ENCODE results near the gene FRRS1L. TPM values are rescaled to one million over a fixed set of nuclear protein-coding genes. Genes with fewer than 3 reads are reported as not detected.
A peak's percentile ranks its signal among the peaks of the same experiment; 100 is the strongest.
"Not testable (repeated sequence)": the region's sequence is repeated elsewhere in the genome, so short reads cannot be mapped to it uniquely, and the experiment has no call there.

Gene FRRS1L
- total RNA-seq, 2 donors from 2014 or later, result 0.52 to 0.81 TPM

DNA sequence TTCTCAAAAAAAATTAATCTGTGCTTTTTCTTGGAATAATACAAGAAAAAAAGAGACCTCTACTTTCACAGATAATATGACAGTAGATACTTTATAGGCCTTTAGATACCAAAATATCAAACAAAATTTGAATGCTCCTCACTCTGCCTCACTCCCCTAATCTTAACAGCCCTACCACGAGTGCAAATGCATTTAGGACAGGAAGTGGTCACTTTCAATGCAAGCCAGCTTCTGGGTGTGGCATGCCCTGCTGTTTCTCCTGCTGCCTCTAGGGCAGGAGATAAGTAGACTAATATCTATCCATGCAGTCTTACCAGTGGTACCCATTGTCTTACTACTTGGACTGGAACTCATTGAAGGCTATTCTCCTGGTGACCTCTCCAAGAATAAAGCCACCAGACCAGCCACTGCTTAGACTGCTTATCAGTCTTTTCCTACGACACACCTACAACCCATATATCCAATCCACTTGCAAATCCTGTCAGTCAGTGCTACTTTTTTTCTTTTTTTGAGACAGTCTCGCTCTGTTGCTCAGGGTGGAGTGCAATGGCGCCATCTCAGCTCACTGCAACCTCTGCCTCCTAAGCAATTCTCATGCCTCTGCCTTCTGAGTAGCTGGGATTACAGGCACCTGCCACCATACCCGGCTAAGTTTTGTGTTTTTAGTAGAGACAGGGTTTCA lies 23.0 kb downstream of the FRRS1L start:
- peak; percentile 80 for ATAC-seq

DNA sequence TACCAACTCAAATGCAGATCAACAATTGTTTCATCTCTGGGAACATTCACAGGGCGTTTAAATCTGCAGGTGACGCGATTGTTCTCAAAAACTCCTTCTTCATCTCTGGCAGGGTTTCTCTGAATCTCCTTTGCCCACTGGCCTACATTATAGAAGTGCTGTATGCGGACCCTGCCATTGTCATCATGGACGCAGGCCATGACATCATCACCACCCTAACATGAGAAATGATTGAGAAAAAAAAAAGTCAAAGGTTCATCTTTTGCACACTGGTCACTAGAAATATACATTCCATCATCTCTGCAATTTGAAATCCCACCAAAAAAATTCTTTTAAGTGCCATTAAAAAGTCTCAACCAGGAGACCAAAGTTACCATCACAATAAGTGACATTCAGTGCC lies 25.7 kb downstream of the FRRS1L start:
- no peak for DNase-seq
- intact Hi-C loops (cut with DNase I, micrococcal nuclease), result no loop called here
- no peak for ATAC-seq

More for the DNA sequence above, 23.0 kb downstream of the FRRS1L start:
- no peak for DNase-seq
- intact Hi-C loops (cut with DNase I, micrococcal nuclease), result no loop called here

DNA sequence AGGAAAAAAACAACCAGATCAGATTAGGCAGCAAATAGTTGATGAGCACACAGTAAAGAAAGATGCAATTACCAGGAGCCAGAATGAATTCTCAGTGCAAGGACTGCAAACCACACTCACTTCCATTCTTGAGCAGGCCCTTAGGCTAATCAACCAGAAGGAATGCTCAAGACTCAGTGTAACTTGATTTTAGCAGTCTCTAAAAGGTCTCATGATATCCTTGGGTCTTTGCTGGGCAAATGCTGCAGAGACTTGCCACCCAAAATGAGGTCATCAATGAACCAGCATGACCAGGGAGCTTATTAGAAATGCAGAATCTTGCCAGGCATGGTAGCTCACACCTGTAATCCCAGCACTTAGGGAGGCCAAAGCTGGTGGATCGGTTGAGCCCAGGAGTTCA lies 27.2 kb downstream of the FRRS1L start:
- intact Hi-C loops (cut with DNase I, micrococcal nuclease), result no loop called here
- no peak for ATAC-seq
- DNase-seq, result no peak

DNA sequence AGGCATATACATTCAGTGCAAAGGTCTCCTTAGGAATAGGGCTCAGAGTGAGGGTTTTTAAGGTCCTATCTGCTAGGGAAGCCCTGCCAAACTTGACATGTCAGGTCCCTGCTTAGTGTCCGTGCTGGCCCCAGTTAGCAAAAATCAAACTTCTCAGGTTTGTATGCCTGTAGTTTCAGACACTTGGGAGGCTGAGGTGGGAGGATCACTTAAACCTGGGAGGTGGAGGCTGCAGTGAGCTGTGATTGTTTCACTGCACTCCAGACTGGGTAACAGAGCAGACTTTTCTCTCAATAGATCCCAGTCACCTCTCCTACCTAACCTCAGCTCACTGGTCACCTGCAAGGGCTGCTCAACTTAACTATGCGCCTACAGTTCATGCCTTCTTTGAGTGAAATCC lies 28.6 kb downstream of the FRRS1L start:
- no peak for DNase-seq
- no peak for ATAC-seq
- intact Hi-C loops (cut with DNase I, micrococcal nuclease), result no loop called here

DNA sequence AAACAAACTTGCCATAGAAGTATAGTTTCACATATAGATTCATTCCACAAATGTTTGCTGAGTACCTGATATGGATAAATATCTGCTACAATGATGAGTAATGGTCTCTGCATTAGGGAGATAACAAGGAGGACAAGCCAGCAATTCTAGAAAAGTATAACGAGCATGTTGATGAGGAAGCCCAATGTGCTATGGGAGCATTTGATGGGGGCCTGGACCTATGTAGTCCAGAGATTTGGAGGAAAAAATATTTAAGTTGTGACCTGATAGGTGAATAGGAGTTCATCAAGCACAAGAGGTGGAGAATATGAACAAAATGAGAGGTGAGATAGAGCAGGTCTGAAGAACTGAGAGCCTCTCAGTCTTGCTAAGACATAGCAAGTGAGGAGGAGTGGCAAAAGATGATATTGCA lies 32.9 kb downstream of the FRRS1L start:
- DNase-seq (no peak), ATAC-seq (no peak)
- intact Hi-C loops (cut with DNase I, micrococcal nuclease), result no loop called here

DNA sequence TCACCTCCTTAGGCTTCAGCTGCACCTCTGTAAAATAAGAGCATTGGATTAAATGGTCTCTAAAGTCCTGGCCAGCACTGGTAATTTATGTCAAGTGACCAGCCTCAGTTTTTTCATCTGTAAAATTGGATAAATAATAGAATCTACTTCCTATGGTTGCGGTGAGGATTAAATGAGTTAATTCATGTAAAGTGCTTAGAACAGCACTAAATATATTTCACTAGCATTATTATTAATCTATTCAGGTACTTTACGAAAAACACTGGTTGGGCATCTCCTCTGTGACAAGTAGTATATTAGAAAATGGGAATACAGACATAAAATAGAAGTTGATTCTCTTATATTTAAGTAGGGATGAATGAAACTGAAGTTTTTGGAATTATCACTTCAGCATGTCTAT lies 33.5 kb downstream of the FRRS1L start:
- DNase-seq, result no peak
- no peak for ATAC-seq
- intact Hi-C loops (cut with DNase I, micrococcal nuclease), result no loop called here

DNA sequence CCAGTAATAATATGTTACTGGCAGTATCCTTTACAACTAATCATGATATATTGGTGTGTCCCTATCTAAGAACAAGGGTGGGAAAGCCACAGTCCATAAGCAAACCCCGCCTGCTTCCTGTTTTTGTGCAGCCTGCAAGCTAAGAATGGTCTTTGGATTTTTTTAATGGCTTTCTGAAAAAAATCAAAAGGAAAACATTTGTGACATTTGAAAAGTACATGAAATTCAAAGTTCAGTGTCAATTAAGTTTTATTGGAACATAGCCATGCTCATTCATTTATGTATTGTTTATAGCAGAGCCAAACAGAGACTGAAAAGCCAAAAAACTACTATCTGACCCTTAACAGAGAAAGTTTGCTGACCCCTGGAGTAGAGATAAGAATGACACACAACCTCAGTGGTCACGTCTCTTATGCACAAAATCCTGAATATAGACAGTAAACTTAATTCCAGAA lies 34.5 kb downstream of the FRRS1L start:
- DNase-seq (no peak), ATAC-seq (peak; percentile 59)
- intact Hi-C loops (cut with DNase I, micrococcal nuclease), result no loop called here

DNA sequence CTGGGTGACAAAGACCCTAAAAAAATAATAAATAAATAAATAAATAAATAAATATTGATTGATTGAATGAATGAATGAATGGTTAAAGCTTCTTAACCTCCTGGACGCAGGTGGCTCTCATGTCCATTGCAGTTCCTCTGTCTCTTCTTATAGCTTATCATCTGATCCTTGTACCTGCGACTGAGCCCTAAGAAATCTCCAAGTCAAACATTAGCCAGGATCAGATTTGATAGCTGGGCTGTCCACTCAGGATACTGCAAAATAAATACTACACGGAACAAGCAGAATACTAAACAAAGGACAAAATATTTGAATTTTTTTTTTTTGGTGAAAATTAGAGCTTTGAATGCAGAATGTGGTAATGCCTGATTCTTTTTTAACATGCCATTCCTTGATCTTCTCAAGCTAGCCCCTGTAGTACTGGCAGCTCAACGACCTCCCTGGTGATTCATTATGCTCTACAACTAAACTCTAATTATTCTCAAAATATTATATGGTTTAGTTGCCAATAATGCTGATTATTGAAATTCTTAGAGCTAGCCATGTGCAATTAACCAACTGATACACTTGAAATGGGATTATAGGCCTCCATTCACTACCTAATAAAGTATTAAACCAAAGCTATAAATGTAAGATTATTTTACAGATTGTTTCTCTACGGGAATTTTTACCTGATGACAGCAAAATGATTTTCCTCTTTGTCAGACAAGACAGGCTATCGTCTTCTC lies 37.4 kb downstream of the FRRS1L start:
- peak; percentile 90 for ATAC-seq
- no peak for DNase-seq
- intact Hi-C loops (cut with DNase I, micrococcal nuclease), result no loop called here

DNA sequence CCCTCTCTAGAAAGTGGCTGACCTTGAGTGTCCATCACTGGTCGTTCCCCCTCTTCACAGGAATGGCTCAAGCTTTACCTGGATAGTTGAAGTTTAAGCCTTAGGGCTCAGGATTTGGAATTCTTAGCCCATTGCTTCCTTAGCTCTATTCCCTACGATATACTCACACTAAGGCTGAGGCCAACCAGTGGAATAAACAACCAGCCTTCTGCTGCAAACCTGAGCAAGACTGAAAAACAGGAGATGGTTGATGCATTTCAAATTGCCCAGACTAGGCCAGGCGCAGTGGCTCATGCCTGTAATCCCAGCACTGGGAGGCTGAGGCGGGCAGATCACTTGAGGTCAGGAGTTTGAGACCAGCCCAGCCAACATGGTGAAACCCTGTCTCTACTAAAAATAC lies 40.4 kb downstream of the FRRS1L start:
- ATAC-seq; intact Hi-C loops (cut with DNase I, micrococcal nuclease); DNase-seq: not testable (repeated sequence)

DNA sequence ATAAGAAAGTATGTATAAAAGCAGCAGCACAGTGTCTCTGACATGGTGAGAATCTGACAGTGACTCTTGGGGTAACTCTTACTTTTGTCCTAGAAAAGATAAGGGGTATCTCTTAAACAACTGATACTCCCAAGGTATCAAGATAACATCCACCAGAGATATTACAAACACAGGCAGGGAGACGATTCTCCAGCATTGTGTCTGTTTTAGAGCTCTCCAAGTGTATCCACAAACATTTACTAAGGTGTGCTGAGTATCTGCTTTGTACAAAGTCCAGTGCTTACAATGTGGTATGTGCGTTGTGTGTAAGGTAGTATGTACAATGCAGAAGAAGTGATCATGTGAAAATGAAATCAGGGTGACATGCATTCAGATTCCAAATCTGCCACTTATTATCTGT lies 42.9 kb downstream of the FRRS1L start:
- intact Hi-C loops (cut with DNase I, micrococcal nuclease), result no loop called here
- DNase-seq (no peak), ATAC-seq (no peak)

DNA sequence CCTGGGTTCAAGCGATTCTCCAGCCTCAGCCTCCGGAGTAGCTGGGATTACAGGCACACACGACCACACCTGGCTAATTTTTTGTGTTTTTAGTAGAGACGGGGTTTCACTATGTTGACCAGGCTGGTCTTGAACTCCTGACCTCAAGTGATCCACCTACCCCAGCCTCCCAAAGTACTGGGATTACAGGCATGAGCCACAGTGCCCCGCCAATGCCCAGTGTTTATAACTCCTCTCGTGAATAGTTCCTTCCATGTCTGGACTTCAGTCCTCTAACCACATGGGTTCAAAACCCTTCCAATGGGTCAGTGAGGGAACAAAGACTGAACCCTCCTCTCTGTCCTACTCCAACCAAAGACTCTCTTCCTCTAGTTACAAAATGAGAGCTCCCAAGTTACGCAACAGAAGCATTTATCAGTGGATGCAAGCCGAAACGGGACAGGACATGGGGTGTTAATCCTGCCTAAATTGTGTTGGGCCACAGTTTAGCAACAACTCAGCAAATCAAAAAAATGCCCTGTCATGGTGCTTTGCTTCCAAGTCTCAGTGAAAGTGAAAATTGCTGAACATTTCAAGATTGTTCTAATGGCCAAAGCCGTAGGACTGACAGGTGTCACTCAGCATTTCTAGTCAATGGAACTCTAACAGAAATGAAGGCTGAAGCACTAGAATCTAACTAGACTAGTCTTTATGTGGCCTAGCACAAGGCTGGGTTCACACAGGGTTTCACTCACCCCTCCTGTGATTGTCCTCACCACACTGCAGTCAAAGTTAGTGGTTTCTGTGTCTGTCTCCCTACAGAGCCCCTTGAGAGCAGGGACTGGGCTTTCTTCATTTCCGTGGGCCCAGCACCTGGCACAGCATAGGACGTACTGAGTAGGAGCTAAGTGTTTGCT lies 44.1 kb downstream of the FRRS1L start:
- ATAC-seq (no peak), DNase-seq (no peak)
- intact Hi-C loops (cut with DNase I, micrococcal nuclease), result no loop called here

DNA sequence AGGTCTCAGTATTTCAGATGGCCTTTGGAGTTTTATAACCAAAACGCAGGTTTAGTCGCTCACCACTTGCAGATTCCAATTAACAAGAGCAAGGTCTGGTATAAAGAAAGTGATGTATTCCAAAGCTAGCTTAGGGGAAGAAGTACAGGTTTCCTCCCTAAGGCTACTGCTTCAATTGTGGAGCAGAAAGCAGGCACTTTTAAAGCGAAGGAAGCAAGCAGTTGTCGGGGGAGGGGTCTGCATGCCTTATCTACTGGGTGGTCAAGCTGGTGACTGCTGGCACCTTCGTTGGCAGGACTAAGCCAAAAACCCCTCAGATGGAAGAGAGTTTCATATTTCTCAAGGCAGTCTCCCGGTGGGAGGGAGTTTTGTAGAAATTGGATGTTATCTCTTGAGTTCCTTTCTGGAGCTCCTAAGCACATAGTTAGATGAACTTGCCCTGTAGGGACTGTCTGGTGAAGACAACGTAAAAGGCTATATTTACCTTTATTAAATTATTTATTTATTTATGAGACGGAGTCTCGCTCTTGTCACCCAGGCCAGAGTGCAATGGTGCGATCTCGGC lies 45.7 kb downstream of the FRRS1L start:
- intact Hi-C loops (cut with DNase I, micrococcal nuclease), result no loop called here
- DNase-seq, result no peak
- ATAC-seq, result no peak

DNA sequence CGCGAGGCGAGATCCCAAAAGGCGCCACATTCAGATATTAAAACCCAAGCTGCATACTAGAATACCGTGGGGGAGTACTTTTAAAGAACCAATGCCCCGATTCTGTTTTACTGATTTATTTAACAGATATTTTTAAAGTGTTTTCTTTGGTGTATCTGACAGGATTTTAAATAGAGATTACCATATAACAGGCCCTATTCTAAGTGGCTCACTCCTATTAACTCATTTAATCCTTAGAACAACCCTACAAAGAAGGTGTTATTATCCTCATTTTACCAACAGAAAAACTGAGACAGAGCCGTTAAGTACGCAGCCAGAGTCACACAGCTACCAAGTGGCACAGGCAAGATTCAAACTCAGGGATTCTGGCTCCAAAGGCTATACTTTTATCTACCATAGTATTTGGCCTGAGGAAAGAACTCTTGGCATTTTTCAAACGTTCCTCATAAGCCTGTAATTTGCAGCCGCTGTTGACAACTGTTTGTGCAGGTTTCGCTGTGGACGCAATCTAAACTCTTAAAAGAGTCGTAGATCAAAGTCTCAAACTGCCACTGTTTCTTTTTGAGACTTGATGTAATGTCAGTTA lies 46.8 kb downstream of the FRRS1L start:
- DNase-seq, result no peak
- intact Hi-C loops (cut with DNase I, micrococcal nuclease), result no loop called here
- no peak for ATAC-seq

DNA sequence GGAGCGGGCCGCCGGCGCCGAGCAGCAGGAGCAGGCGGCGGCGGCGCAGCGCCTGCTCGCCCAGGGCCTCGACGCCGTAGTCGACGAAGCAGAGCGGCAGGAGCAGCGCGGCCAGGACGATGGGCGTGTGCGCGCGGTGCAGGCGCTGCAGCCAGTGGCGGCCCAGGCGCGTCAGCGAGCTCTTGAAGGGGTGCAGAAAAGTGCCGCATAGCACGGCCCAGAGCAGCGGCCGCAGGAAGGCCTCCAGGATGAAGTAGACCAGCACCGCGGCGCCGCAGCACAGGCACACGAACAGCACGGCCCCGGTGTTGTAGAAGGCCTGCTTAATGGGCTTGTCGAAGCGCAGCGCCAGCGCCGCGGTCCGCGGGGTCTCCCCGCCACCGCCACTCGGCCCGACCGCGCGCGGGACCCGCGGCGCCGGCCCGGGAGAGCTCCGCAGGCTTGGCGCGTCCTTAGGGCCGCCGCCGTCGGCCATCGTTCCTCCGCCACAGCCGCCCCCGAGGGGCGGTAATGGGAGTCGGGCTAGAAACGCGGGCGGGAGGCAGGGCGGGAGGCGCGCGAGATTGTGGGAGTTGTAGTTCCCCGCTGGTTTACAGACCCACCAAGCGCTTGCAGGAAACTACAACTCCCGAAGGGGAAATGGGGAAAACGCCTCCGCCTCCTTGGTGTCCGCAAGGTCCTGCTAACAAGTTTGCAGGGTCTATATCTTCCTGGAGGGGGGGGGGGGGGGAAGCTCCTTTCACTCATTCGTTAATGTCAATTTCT lies 47.4 kb downstream of the FRRS1L start, which contains the start of gene TMEM245:
Gene TMEM245 (minus strand): TSS at position 509 of the 765 bp plus-strand sequence. CDS start 34 bp downstream, at position 475.
- peak; percentile 93 for ATAC-seq
- peak; percentile 95 to 98 for DNase-seq
- intact Hi-C loops (cut with DNase I, micrococcal nuclease), result no loop called here

DNA sequence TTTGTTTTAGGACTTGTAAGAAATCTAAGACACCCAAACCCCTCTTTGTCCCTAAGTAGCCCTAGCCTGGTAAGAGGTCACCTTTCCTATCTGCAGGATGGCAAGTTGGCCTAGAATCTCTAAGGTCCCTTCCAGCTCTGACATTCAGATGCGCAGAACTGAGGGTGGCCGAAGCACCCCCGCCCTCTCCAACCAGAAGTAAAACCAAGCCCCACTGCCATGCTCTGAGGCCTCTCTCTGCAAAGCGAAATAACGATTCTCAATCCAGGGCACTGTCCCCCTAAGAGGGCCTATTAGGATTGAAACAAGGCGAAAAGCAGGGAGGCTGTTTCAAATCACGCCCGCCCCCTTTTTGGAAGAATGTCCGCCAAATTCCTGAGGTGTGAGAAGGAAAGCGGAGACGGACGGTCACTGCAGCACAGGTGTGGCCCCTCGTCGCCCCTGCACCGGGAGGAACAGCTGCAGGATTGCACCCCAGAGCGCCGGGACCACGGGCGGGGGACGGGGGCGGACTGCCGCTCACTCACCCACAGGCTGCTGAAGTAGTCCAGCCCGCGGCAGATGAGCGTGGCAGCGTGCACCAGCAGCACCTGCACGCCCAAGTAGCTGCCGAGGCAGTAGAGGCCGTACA lies 48.1 kb downstream of the FRRS1L start:
- intact Hi-C loops (cut with DNase I, micrococcal nuclease), result no loop called here
- ATAC-seq (peak; percentile 12), DNase-seq (peak in 1 of 2 donors; percentile 34)

DNA sequence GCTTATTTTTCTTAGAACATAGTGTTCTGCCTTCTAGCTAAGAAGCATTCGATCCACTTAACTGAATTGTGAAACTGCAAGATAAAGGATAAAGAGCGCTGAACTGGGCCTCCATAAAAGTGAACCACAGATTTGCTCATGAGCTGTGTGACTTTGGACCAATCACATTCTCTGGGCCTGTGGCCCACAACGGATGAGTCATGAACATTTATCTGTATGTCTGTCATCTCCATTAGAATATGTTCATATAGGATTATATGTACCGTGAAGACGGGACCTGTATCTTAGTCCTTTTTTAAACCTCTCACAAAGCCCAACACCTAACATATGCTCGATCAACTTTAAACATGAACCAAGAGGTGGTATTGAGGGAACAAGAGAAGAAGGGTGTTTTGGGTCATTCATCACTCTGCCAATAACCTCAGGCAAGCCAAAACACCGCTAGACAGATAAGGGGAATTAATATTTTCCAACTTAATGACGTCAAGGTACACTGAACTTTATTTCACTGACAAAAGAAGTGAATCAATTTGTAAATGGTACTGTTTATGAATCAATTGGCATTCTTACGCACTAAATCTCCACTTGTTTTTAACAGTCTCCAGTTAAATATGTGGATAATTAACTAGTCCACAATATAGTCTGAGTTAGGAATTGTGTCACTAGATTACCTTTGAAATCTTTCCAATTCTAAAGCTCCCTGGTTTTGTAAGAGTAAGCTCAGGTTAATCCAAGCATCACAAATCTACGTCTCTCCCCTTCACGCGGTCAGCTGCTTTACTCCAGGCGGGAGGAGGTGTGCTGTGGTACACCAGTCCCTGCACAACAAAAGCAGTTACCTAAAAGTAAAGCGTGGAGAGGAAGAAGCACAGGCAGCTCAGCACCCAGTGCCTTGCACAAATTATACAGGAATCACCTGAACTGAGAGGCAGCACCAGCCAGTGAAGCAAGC lies 48.9 kb downstream of the FRRS1L start:
- intact Hi-C loops (cut with DNase I, micrococcal nuclease), result no loop called here

More for the DNA sequence above, 48.9 kb downstream of the FRRS1L start:
- peak in 1 of 2 donors; percentile 42 for DNase-seq
- ATAC-seq, result peak; percentile 17
